Mesendoderm (in vitro differentiated cells): ENCODE data around the gene ADAM10.

Experiments
- DNase-seq: peaks from one replicate; pipeline ENCODE4 v3.0.0; 2013
- H2AK5ac ChIP-seq: 2 replicates; pipeline ENCODE4 v1.6.1; 2013; ENCODE audit warnings: low read length, inconsistent platforms
- H2BK120ac ChIP-seq: 2 replicates; pipeline ENCODE4 v1.6.1; 2013; ENCODE audit warnings: low read depth, mild to moderate bottlenecking, low read length, moderate library complexity, mixed read lengths
- H2BK15ac ChIP-seq: replicated peaks from 2 replicates; pipeline ENCODE4 v1.6.1; 2013; ENCODE audit warnings: low read depth, mild to moderate bottlenecking, moderate library complexity
- H2BK5ac ChIP-seq: 2 replicates; pipeline ENCODE4 v1.6.1; 2013; ENCODE audit warnings: low read length, inconsistent platforms
- H3K18ac ChIP-seq: 2 replicates; pipeline ENCODE4 v1.6.1; 2013; ENCODE audit warnings: mild to moderate bottlenecking, low read length, mixed read lengths
- H3K23ac ChIP-seq: one replicate; pipeline ENCODE4 v1.6.1; 2013; ENCODE audit warnings: low read length
- H3K27ac ChIP-seq: 2 replicates; pipeline ENCODE4 v1.5.1; 2013; ENCODE audit warnings: low read depth, mild to moderate bottlenecking, inconsistent platforms, low read length, moderate library complexity
- H3K27me3 ChIP-seq: 2 replicates; pipeline ENCODE4 v1.6.1; 2013; ENCODE audit warnings: low read length, control low read depth, mild to moderate bottlenecking, inconsistent platforms; ENCODE audit not compliant: insufficient read depth, poor library complexity
- H3K36me3 ChIP-seq: 2 replicates; pipeline ENCODE4 v1.6.1; 2013; ENCODE audit warnings: low read length, inconsistent platforms; ENCODE audit not compliant: control insufficient read depth, insufficient read depth
- H3K4ac ChIP-seq: one replicate; pipeline ENCODE4 v1.6.1; 2013; ENCODE audit warnings: low read depth, mild to moderate bottlenecking, low read length, moderate library complexity
- H3K4me1 ChIP-seq: 2 replicates; pipeline ENCODE4 v1.6.1; 2013; ENCODE audit warnings: low read depth, low read length, inconsistent platforms; ENCODE audit not compliant: control insufficient read depth
- H3K4me2 ChIP-seq: 2 replicates; pipeline ENCODE4 v1.6.1; 2013; ENCODE audit warnings: low read length
- H3K4me3 ChIP-seq: 2 replicates; pipeline ENCODE4 v1.5.1; 2013; ENCODE audit warnings: mild to moderate bottlenecking, low read length
- H3K56ac ChIP-seq: one replicate; pipeline ENCODE4 v1.6.1; 2013; ENCODE audit warnings: low read length
- H3K79me1 ChIP-seq: 2 replicates; pipeline ENCODE4 v1.6.1; 2013; ENCODE audit warnings: low read length, inconsistent platforms
- H3K79me2 ChIP-seq: 2 replicates; pipeline ENCODE4 v1.6.1; 2013; ENCODE audit warnings: mild to moderate bottlenecking, low read length; ENCODE audit not compliant: control insufficient read depth, insufficient read depth
- H3K9ac ChIP-seq: 2 replicates; pipeline ENCODE4 v1.6.1; 2013; ENCODE audit warnings: low read length, inconsistent platforms
- H4K5ac ChIP-seq: one replicate; pipeline ENCODE4 v1.6.1; 2013; ENCODE audit warnings: low read length
- H4K8ac ChIP-seq: one replicate; pipeline ENCODE4 v1.6.1; 2013; ENCODE audit warnings: low read depth, mild to moderate bottlenecking, control low read depth, low read length, moderate library complexity
- WGBS: extraction: QIAGEN DNeasy Blood & Tissue Kit; methylation state at CpG from one replicate; pipeline ENCODE4 v1.1.7; 2013; ENCODE audit warnings: low lambda C conversion rate, missing lambda C conversion rate; ENCODE audit not compliant: insufficient coverage; ENCODE audit errors: extremely low coverage; 5-methylcytosine and 5-hydroxymethylcytosine counted together

Gene ADAM10

DNA sequence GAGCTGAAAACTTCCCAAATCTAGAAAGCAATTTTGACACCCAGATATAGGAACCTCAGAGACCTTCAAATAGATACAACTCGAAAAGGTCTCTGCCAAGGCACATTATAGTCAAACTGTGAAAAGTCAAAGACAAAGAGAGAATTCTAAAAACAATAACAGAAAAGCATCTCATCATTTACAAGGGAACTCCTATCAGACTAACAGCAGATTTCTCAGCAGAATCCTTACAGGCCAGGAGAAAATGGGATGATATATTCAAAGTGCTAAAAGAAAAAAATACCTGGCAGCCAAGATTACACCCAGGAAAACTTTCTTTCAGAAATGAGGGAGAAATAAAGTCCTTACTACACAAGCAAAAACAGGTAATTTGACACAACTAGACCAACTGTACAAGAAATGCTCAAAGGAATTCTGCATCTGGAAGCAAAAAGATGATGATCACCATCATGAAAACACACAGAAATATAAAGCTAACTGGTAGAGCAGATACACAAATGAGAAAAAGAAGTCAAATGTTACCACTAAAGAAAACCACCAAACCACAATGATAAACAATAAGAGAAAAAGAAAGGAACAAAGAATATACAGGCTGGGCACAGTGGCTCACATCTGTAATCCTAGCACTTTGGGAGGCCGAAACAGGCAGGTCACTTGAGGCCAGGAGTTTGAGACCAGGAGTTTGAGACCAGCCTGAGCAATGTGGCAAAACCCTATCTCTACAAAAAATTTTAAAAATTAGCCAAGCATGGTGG lies 50.4 kb downstream of the ADAM10 start:
- H3K27me3 ChIP-seq = no peaks in the 10 kb centered on the region
- WGBS = no CpG with 5 or more reads among the region's 2 CpGs
- no peak overlapping the region for H3K23ac ChIP-seq
- H3K36me3 ChIP-seq = no peaks in the 10 kb centered on the region
- H2AK5ac ChIP-seq = no peak overlapping the region
- no peak overlapping the region for H2BK5ac ChIP-seq
- H3K4me1 ChIP-seq = no peaks in the 10 kb centered on the region
- no peak overlapping the region for H3K9ac ChIP-seq
- no peak overlapping the region for H3K27ac ChIP-seq
- no peak for DNase-seq
- H3K56ac ChIP-seq = no peak overlapping the region
- H3K4me2 ChIP-seq = no peak overlapping the region
- H4K8ac ChIP-seq = no peak overlapping the region
- no peak overlapping the region for H2BK120ac ChIP-seq
- H2BK15ac ChIP-seq = no peak overlapping the region
- no peak overlapping the region for H3K18ac ChIP-seq
- H3K79me2 ChIP-seq = peaks cover 38% of the 10 kb centered on the region
- peaks cover 22% of the 10 kb centered on the region for H3K79me1 ChIP-seq
- no peak overlapping the region for H3K4ac ChIP-seq
- H3K4me3 ChIP-seq = no peak overlapping the region
- H4K5ac ChIP-seq = no peak overlapping the region

DNA sequence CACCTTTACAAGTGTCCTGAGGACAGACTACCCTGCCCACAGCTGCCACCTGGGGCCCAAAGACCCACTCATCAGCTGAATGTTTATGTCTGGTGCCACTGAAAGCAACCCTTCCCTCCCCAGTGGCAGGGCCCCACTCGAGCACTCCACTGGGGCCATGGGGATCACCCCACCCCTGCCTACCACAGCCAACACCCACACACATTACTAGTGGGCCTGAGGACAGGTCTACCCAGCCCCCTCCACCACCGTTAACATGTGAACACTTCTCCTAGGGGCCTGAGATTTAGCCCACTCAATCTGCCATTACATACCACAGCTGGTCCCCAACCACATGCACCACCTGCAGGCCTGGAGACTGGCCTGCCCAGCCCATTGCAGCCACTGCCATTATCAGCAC lies 52.3 kb downstream of the ADAM10 start:
- no peak overlapping the region for H2BK120ac ChIP-seq
- no peaks in the 10 kb centered on the region for H3K4me1 ChIP-seq
- no peak overlapping the region for H2BK15ac ChIP-seq
- H3K23ac ChIP-seq = no peak overlapping the region
- peaks cover 27% of the 10 kb centered on the region for H3K79me1 ChIP-seq
- H2BK5ac ChIP-seq = no peak overlapping the region
- no peak overlapping the region for H3K56ac ChIP-seq
- no peak overlapping the region for H3K4me2 ChIP-seq
- no CpG with 5 or more reads among the region's 2 CpGs for WGBS
- no peak overlapping the region for H2AK5ac ChIP-seq
- no peak overlapping the region for H4K5ac ChIP-seq
- no peak overlapping the region for H3K27ac ChIP-seq
- H3K4ac ChIP-seq = no peak overlapping the region
- no peak overlapping the region for H4K8ac ChIP-seq
- H3K27me3 ChIP-seq = no peaks in the 10 kb centered on the region
- H3K36me3 ChIP-seq = no peaks in the 10 kb centered on the region
- no peak overlapping the region for H3K4me3 ChIP-seq
- no peak overlapping the region for H3K18ac ChIP-seq
- H3K9ac ChIP-seq = no peak overlapping the region
- peaks cover 41% of the 10 kb centered on the region for H3K79me2 ChIP-seq
- DNase-seq = no peak

DNA sequence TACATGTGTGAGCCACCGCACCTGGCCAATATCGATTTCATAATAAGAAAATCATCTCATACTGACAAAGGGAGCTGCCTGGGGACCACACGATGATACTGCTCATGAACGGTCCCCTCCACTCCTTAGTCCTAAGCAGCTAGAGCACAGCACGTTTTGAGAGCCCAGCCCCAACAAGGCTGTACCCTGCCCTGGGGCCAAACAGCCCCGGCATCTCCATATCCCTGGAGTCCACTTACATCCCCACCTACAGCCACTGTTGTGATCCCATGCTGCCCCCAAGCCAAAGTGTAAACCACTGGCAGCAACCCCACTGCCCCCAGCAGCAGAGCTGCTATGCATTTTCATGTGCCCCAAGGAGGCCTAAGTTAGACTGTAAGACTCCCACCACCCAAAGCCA lies 52.8 kb downstream of the ADAM10 start:
- peak; percentile 14 for DNase-seq
- no peak overlapping the region for H3K9ac ChIP-seq
- H3K18ac ChIP-seq = no peak overlapping the region
- no peaks in the 10 kb centered on the region for H3K27me3 ChIP-seq
- no peak overlapping the region for H3K56ac ChIP-seq
- no peak overlapping the region for H4K8ac ChIP-seq
- H2AK5ac ChIP-seq = no peak overlapping the region
- no CpG with 5 or more reads among the region's 6 CpGs for WGBS
- H3K4me2 ChIP-seq = no peak overlapping the region
- H3K4me3 ChIP-seq = no peak overlapping the region
- H3K36me3 ChIP-seq = no peaks in the 10 kb centered on the region
- no peaks in the 10 kb centered on the region for H3K4me1 ChIP-seq
- H2BK120ac ChIP-seq = no peak overlapping the region
- H2BK15ac ChIP-seq = no peak overlapping the region
- H3K23ac ChIP-seq = peak overlapping the region; percentile 34
- H3K27ac ChIP-seq = no peak overlapping the region
- H3K4ac ChIP-seq = no peak overlapping the region
- peaks cover 25% of the 10 kb centered on the region for H3K79me1 ChIP-seq
- H2BK5ac ChIP-seq = no peak overlapping the region
- no peak overlapping the region for H4K5ac ChIP-seq
- H3K79me2 ChIP-seq = peaks cover 42% of the 10 kb centered on the region

DNA sequence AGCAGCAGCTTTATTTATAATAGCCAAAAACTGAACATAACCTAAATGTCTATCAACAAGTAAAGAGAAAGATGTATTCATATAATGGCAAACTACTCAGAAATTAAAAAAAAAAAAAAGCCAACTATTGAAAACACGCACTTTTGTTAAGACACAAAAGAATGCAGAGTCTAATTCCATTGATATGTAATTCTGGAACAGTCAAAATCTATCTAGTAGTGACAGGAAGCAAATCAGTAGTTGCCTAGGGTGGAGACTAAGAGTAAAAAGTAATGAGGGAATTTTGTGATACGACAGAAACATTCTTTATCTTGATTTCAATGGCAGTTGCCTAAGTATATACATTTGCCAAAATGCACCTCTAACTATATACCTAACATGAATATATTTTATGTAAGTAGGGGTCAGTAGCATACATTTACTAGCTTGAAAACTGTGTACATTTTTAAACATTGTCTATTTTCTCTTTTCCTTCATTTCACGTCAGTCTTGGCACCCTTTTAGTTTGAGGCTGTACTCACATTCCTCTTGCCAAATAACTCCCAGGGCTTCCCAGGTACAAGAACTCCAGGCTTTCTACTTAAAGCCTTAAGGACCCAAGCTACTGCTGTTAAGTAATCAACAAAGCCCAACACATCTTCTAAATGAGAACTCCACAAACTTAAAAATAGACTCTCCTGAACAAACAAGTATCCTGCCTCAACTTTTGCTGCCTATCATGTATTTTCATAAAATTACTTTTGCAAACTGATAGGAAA lies 54.7 kb downstream of the ADAM10 start:
- Histone ChIP-seq H3K23ac (no peak overlapping the region), H3K4me2 (no peak overlapping the region), H2BK120ac (no peak overlapping the region), H3K79me2 (peaks cover 49% of the 10 kb centered on the region), H3K9ac (no peak overlapping the region), H3K27me3 (no peaks in the 10 kb centered on the region), H4K5ac (no peak overlapping the region), H3K56ac (no peak overlapping the region), H2BK15ac (no peak overlapping the region), H4K8ac (no peak overlapping the region), H3K4me3 (no peak overlapping the region), H3K18ac (no peak overlapping the region), H3K36me3 (no peaks in the 10 kb centered on the region), H3K4me1 (peaks cover 2% of the 10 kb centered on the region), H3K4ac (no peak overlapping the region), H3K27ac (no peak overlapping the region), H3K79me1 (peaks cover 32% of the 10 kb centered on the region), H2BK5ac (no peak overlapping the region), H2AK5ac (no peak overlapping the region)
- no CpG with 5 or more reads among the region's 3 CpGs for WGBS
- DNase-seq = no peak

DNA sequence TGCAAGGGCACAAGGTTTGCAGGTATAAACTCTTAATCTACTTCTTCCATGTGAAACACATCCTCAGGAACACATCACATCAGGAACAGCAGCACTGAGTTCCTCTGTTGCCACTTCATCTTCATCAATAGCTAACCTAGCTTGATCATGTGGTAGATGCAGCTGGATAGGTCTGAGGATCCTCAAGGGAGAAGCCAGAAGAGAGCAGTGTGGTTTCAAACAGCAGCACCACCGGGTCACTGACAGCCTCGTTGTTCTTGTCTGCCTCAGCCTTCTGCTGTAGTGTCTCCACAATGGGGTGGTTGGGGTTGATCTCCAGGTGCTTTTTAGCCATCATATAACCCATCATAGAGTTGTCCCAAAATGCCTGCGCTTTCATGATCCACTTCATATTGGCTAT lies 58.8 kb downstream of the ADAM10 start:
- Histone ChIP-seq H2BK120ac (no peak overlapping the region), H4K5ac (no peak overlapping the region), H3K56ac (no peak overlapping the region), H3K4me1 (peaks cover 2% of the 10 kb centered on the region), H4K8ac (no peak overlapping the region), H3K4me2 (no peak overlapping the region), H3K27ac (no peak overlapping the region), H3K23ac (no peak overlapping the region), H3K79me1 (peaks cover 21% of the 10 kb centered on the region), H3K4me3 (no peak overlapping the region), H3K4ac (no peak overlapping the region), H3K36me3 (no peaks in the 10 kb centered on the region), H3K27me3 (no peaks in the 10 kb centered on the region), H3K18ac (no peak overlapping the region), H2AK5ac (no peak overlapping the region), H3K9ac (no peak overlapping the region), H2BK15ac (no peak overlapping the region), H2BK5ac (no peak overlapping the region), H3K79me2 (peaks cover 31% of the 10 kb centered on the region)
- WGBS = no CpG with 5 or more reads among the region's 3 CpGs
- no peak for DNase-seq
